NK-92 (cell line): ENCODE measurements around the gene CDCP1.

ENCODE experiments used
- DNase-seq: peaks from one replicate; lab custom pipeline; 2025; ENCODE audit not compliant: unreplicated experiment; lab: John Stamatoyannopoulos, UW

CDCP1 gene

DNA sequence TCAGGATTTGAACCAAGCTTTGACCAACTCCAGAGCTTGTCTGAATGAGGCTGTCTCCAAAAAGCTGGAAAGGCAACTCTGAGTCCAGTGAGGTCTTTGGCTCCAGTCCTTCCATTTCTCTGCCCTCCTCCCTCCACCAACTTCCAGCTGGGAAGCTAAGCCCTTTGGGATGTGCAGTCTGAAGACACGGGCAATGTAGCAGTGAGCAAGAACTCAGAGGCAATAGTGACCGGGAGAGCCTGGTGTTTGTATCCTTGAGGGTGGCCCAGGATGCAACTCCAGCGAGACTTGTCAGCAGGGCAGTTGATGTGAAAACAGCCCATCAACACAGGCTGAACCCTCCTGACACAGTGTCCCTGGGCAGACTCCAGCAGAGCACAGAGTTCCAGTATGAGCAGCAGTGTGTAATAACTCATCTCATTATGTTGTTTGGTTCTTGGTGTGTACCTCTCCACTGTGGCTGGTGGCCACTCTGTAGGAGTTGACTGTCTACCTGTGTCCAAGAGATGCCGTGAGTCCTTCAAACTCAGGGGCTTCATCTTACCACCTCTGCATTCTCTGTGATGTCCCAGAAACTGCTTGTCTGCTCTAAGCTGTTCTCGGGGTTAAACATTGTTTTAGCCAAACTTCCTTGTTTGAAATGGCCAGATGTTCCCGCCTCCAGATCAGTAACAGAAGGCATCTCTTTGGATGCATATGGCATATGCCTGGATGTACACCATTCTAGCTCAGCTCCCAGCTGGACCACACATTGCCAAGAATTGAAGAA lies 6.6 kb downstream of the CDCP1 start:
- DNase-seq: no peak

DNA sequence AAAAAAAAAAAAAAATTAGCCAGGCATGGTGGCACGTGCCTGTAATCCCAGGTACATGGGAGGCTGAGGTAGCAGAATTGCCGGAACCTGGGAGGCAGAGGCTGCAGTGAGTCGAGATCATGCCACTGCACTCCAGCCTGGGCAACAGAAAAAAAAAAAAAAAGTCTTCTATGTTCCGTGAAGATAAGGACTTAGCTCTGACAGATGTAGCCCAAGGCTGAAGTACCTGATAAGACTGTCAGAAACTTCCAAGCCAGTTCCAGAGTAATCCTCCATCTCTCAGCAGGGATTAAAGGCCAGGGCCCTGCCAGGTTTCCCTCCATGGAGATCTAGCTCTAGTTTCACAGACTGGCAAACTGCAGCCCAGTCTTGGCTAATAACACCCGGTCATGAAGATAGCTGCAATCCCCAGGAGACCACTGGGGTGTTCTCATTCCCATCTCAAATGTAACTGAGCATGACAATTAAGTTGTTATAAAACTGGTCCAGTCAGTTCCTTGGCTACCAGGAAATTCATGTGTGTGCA lies 8.5 kb downstream of the CDCP1 start:
- DNase-seq: no peak

DNA sequence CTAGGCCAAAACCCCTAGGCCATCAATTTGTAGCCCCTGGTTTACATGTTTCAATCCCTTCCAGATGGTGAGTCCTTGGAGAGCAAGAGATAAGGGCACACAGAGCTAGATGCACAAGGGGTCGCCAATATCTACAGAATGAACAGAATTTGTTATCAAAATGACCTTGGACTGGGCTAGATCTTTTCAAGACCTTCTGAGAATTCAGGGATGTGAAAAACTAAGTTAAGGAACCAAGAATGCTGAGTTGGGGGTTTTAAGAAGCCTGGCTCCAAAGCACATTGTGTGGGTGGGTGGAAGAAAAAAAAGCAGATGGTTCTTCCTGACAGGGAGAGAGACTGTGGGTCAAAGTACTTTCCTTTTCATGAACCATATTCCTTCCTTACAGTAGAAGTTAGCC lies 10.2 kb downstream of the CDCP1 start:
- DNase-seq: no peak

DNA sequence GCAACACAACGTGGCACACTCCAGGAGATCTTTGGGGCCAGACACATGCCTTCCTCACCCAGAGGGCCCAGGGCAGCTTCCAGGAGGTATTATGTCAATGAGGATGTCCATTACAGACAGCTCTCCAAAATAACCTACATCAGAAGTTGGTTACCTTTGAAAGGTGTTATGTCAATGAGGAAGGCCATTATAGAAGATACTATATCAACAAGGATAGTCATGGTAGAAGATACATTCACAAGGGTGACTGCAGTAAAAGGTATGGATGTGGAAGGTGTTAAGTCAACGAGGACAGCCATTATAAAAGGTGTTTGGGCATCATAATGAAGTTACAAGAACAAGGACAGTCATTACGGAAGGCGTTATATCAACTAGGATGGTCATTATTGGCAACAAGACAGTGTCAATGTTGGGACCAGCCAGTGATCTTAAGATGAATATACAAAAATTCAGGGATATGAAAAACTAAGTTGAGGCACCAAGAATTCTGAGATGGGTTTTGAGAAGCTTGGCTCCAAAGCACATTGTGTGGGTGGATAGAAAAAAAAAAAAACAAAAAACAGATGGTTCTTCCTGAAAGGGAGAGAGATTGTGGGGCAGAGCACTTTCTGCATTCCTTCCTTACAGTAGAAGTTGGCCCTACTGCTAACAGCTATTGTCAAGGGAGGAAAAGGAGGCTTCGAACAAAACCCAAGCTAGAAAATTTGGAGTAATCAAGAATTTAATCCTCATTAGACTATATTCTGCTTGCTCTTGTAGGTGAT lies 11.2 kb downstream of the CDCP1 start:
- no peak for DNase-seq

DNA sequence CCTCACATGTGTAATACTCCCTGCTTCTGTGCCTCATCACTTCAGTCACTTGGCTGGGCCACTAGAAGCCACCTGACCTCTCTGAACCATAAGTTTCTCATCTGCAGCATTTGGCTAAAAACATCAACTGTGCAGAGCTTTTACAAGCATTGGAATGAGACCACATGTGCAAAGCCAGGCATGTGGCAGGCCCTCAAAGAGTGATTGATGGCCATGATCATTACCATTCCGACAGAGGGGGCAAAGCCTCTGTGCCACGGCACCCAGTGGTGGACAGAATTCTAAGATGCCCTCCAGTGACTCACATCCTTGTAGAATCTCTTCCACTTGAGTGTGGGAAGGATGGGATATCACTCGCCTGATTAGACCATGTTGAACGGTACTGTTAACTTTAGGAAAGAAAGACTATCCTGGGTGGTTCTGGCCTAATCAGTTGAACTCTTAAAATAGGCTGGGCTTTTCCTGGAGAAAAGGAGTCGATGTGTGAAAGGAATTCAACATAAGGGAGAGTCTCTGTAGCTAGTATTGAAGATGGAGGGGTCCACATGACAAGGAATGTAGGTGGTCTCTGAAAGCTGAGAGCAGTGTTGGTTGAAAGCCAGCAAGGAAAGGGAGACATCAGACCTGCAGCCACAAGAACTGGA lies 13.5 kb downstream of the CDCP1 start:
- DNase-seq: no peak

DNA sequence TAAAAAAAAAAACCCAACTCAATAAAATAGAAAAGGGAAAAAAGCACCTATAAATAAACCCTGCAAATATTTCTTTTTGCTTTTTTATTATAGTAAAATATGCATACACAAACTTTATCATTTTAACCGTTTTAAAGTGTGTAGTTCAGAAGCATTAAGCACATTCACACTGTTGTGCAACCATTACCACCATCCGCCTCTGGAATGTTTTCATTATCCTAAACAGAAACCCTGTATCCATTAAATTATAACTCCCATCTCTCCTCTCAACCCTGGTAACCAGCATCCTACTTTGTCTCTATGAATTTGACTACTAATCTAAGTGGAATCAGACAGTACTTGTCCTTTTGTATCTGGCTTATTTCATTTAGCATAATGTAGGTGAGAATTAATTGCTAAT lies 15.0 kb downstream of the CDCP1 start:
- no peak for DNase-seq

DNA sequence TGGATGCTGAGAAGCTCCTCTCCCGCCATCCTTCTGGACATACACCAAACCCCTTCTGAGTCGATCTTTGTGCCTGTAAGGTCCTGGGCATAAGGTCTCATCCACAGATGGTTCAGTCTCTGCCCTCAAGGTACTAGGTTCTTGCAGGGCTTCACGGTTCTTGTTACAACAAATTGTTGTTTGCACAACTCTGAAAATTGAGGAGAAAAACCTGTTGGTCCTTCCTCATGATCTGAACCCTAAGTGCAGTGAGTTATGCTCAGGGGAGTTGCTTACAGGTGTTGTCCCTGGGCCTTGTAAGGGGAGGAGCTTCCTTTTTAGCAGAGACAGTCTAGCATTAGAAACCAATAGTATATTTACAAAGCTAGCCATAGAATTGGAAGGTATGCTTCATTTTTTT lies 15.7 kb downstream of the CDCP1 start:
- no peak for DNase-seq

DNA sequence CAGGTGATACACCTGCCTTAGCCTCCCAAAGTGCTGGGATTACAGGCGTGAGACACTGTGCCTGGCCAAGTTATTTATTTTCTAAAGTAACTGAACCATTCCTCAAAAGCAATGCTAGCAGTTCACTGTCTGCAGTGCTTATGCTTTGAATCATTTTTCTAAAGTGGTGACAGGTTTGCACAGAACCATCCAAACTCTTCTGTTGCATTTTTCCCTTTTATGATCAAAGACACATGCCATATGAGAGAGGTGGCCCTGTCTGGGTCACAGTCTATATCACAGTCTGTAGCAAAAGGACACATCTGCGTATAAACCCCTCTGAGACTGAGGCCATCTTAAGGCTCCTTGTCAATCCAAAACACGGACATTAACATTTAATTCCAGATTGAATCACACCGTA lies 17.2 kb downstream of the CDCP1 start:
- DNase-seq: no peak

DNA sequence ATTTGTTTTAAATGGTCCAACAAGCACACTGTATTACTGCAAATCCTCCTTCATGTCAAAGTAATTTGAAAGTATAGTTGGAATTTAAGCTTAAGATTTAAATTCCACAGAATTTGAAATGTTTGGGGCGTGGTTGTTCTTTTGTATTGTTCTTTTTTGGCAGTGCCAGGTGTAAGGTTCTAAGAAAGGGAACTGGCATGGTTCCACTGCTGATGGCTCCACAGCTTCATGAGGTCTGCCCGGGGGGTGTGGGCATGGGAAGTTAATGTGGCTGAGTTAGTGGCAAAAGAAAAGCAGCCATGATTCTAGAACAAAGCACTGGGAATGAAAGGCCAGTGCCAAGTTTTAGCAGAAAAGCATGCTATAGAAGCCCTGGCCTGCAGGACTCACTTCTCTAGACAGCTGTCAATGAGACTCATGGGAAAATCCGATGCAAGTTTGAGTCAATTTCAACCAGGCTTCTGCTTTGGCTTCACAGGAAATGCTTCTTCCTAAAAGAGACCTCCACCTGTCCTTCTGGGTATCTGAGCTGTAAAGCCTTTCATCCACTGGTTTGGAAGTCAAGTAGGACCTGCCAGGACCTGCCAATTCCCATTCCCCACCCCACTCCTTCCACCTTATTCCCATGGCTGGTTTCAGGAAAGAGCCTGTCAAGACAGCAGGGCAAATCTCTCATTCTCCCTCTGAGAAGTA lies 18.9 kb downstream of the CDCP1 start:
- no peak for DNase-seq

DNA sequence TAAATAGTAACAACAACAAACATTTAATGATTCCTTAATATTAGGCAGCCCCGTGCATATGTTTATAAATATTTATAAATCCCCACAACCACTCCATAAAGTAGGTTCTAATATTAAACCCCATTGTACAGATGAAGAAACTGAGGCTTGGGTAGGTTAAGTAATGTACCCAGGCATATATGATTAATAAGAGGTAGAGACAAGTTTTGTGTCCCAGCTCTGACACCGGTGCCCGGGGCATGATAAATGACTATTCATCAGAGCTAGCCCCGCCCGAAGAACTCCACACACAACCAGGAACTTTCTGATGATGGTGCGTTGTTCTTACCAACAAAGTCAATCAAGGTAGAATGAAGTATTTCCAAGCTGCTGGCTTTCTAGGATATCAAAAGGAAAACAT lies 19.4 kb downstream of the CDCP1 start:
- DNase-seq: no peak

DNA sequence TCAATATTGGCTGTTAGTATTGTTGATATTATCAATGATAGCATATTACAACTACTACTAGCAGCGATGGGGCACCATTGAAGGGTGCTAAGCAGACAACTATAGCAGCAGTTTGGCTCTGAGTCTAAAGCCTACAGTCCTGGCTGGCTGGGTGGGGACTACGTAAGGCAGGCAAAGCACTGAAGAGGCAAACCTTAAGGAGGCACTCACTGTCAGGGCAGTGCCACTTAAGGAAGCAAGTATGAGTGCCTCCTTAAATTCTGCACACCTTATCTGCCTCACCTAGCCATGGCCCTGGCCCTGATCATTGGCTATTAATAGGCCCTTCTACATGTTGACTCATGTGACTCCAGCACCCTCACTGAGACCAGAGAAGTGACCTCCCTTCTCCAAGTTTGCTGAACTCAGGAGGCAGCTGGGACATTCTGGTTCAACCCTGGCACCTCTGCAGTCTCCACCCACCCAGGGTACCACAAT lies 20.6 kb downstream of the CDCP1 start:
- DNase-seq: no peak

DNA sequence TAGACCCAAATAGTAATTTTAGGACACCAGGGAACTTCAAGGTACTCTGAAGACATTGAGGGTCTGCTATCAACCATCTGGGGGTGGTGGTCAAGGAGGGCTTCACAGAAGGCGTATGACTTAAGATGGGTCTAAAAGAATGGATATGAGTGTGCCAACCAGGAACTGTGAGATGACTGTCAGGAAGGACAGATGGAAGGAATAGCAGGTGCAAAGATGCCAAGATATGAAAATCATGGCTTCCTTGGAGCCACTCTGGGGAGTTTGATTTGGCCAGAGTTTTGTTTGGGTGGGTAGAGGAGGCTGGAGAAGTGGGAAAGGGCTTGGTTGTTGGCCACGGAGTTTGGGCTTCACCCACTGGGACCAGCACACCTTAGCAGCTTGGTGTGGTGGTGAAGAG lies 21.2 kb downstream of the CDCP1 start:
- DNase-seq: no peak

DNA sequence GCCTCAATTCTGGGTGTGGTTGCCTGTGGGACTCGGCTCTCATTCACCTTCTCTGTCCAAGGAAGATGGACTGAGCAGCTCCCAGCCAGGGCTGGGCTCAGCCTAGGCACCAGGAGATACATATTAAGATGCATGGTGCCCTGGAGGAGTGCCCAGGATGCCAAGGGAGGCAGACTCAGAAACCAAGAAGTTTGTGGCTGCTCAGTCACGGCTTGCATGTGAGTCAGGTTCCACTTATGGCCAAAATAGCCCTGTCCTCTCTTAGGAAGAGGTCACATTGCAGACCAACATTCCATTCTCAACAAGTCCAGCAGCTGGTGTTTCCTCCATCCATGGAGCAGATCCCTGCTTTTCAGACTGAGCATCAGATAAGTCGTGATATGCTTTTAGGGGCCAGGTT lies 21.8 kb downstream of the CDCP1 start:
- no peak for DNase-seq

DNA sequence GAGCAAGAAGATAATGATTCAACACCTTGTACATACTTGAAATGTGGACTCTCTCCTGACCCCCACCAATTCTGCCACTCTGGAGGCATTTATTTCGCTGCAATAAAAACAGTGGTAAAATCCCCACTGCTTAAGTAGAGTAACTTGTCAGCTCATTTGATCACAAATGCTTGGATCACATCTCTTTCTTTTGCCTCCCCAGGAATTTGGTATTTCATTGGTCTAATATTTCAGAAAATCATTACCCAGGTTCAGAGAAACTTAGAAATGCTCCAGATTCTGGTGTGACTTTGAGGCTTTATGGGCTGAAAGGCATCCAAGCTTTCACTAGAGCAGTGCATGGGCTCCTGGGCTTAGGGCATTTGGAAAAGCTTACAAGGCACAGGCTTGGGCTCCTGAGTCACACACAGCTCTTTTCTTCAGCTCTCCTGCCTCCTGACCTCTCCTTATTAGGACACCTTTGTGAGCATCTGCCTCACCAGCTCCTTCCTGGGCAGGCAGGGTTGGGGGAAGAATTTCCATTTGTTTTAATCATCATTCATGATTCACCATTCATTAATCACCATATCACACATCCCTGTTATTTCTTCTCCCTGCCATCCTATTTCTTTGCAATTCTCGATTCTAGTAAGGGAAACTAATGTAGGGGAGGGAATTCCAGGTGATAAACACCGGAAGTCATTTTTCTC lies 22.5 kb downstream of the CDCP1 start:
- no peak for DNase-seq

DNA sequence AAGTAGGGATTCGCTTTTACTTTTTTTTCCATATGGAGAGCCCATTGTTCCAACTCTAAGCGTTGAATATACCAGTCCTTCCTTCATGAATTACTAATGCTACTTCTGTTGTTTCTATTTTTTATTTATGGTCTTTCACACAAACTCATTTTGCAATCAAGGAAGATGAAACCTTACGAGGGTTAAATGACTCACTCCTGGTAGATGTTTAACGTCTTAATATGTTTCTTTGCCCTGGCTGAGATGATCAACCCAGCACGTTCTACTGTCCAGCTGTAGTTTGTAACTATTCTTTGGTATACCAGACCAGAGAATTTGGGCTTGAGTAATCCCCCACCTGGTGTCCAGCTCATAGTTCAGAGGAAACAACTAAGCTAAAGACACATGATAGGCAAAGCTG lies 23.1 kb downstream of the CDCP1 start:
- no peak for DNase-seq

DNA sequence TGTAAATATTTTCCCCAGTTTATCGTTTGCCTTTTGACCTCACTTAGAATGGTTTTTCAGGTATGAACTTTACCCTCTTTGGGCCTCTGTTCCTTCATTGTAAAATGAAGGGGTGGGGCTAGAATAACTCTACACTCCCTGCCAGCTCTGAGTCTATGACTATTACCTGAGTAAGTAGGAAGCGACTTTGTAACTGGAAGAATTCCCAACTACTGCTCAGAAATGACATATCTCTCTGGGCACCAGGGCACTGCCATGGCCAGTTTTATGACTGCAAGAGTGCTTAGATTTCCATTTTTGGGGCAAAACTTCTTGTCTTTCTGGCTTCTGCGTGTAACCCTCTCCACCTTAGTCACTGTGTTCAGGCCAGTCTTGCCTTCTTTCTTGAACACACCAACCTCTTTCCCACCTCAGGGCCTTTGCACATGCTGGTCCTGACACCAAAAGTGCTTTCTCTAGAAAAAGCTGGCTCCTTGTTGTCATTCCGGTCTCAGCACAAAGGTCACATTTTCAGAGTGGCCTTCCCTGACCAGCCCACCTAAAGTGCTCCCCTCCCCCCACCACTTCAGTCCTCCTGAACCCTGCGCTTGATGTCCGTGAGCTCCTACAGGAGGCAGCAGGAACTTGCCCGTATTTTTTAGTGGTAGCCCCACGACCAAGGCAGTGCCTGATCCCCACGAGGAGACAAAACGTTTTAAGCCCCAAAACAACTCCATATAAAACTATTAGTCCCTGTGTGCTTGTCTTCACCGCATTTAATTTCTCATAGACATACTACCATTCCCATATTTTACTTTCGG lies 25.6 kb downstream of the CDCP1 start:
- no peak for DNase-seq

DNA sequence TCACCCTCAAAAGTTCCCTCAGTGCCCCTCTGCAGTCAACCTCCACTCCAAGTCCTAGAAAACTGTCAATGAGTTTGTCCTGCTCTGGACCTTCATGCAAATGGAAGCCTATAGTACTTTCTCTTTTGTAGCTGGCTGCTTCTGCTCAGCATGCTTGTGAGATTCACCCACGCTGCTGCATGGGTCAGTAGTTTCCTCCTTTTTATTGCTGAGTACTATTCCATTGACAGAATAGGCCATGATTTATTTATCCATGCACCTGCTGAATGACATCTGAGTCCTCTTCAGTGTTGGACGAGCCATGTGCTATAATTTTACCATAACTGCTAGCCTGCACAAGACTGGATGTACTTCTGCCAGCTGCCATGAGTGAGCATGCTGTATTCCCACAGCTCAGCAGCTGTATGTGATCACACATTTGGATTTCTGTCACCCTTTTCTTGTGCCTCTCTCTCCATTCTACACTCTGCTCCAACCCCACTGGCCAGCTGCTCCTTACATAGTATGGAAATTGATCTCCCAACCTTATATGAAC lies 26.3 kb downstream of the CDCP1 start:
- no peak for DNase-seq

DNA sequence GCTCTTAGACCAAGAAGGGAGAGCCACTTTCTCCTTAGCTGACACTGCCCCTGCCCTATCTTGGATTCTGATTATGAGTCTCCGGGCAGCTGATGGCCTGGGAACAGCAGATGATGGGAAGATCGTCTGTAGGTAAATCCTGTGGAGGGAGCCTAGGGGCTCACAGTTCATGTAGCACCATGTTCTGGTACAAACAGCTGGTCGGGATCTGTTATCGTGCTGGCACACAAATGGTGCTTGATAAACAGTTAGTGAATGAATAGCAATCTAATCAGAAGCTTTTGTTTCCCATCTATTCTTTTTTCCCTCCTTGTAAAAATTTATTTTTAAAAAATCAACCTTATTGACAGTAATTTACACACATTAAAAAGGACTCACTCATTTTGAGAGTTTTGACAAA lies 26.8 kb downstream of the CDCP1 start:
- DNase-seq: no peak

DNA sequence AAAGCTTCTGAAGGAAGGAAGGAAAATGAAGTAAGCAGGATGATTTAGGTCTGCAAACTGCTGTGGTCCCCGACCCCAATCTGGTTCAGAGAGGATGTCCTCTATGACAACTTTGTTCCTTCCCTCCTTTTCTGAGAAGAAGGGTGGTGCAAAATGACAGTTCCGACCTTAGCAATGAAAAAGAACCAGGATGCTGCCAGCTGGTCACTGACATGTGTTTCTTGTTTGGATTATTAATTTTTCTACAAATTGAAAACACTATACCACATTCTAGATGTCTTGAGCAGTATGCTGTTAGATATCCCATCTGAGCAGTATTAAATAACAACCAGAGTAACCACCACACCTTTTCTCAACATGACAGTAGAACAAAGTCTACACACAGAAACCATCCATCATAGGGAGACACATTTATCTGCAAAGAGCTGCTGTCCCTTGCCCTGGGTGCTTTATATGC lies 27.5 kb downstream of the CDCP1 start:
- DNase-seq: no peak
